HepG2 (cell line): ENCODE measurements around the gene ZNFX1. TPM values are rescaled to one million over a fixed set of nuclear protein-coding genes. Genes with fewer than 3 reads are reported as not detected.

Experiments used
- ASH2L ChIP-seq: fragments of 300-600, 200-600 bp; sonication (generic); IDR thresholded peaks from 2 replicates; pipeline ENCODE4 v1.7.0; 2017; ENCODE audit warnings: low read depth, mild to moderate bottlenecking, moderate library complexity, mixed read lengths, low read length; ENCODE audit not compliant: insufficient read length
- ATF1 ChIP-seq: IDR thresholded peaks from 2 replicates; pipeline ENCODE4 v1.6.1; 2016; ENCODE audit warnings: mild to moderate bottlenecking, control low read depth
- ATRX ChIP-seq: sonication (generic); formaldehyde crosslinking; IDR thresholded peaks from 2 replicates; pipeline ENCODE4 v1.4.0; 2020; ENCODE audit warnings: missing genetic modification reagents, borderline replicate concordance
- HIVEP1 ChIP-seq: sonication (generic); formaldehyde crosslinking; IDR thresholded peaks from 2 replicates; pipeline ENCODE4 v1.4.0; 2020; ENCODE audit warnings: mild to moderate bottlenecking, missing genetic modification reagents
- MIER3 ChIP-seq: IDR thresholded peaks from 2 replicates; pipeline ENCODE4 v1.6.1; 2016; ENCODE audit warnings: missing compliant biosample characterization, borderline replicate concordance
- ZNF160 ChIP-seq: sonication (generic); formaldehyde crosslinking; IDR thresholded peaks from 2 replicates; pipeline ENCODE4 v1.8.0; 2022; ENCODE audit warnings: mild to moderate bottlenecking, inconsistent platforms, missing genetic modification reagents
- polyA plus RNA-seq, 8 experiments: library from polyadenylated mRNA; depleted of rRNA in 3 of 8; stranded (reverse) in 7 of 8; unstranded in 1 of 8; fragments of >200 nt; fragmentation: Illumina TruSeq in 4 of 8; extraction: Trizol in 4 of 8; gene quantifications; 2 replicates each; pipeline versions ENCODE4 v1.2.1 to v1.2.3, GENCODE V29; 2011 to 2016; ENCODE audit warnings: low read depth in 4 of 8, missing spikeins in 1 of 8, mixed read lengths in 1 of 8; ENCODE audit not compliant: insufficient read depth in 1 of 8
- total RNA-seq, 5 experiments: library from RNA; depleted of rRNA; stranded (reverse); fragments of >200 nt; fragmentation: Illumina TruSeq; extraction: Trizol; gene quantifications; 2 replicates each; pipeline ENCODE4 v1.2.3, GENCODE V29; 2016; ENCODE audit warnings: low read depth in 1 of 5
- TF ChIP-seq, protein P1 (sequence below), 2 experiments: sonication (generic) in 1 of 2; formaldehyde crosslinking in 1 of 2; IDR thresholded peaks; 2 replicates each; pipeline versions ENCODE4 v1.4.0 to v1.6.1; 2018 to 2020; ENCODE audit warnings: missing genetic modification reagents in 2 of 2, borderline replicate concordance in 1 of 2, low read depth in 1 of 2, mild to moderate bottlenecking in 1 of 2, missing biosample characterization in 1 of 2
- TF ChIP-seq, protein P2 (sequence below): sonication (generic); formaldehyde crosslinking; IDR thresholded peaks from 2 replicates; pipeline ENCODE4 v1.8.1; 2022; ENCODE audit warnings: mild to moderate bottlenecking, missing genetic modification reagents
- TF ChIP-seq, protein P3 (sequence below): IDR thresholded peaks from 2 replicates; pipeline ENCODE4 v1.6.1; 2016; ENCODE audit warnings: missing compliant biosample characterization, missing genetic modification reagents, borderline replicate concordance
- TF ChIP-seq, protein P4 (sequence below): sonication (generic); formaldehyde crosslinking; IDR thresholded peaks from 2 replicates; pipeline ENCODE4 v1.5.0; 2020; ENCODE audit warnings: mild to moderate bottlenecking, missing genetic modification reagents
- TF ChIP-seq, protein P5 (sequence below): sonication (generic); formaldehyde crosslinking; IDR thresholded peaks from 2 replicates; pipeline ENCODE4 v1.4.0; 2020; ENCODE audit warnings: mild to moderate bottlenecking, missing genetic modification reagents
- TF ChIP-seq, protein P6 (sequence below): sonication (generic); formaldehyde crosslinking; IDR thresholded peaks from 2 replicates; pipeline ENCODE4 v1.8.0; 2022; ENCODE audit warnings: mild to moderate bottlenecking, missing genetic modification reagents, moderate library complexity
- TF ChIP-seq, protein P7 (sequence below): sonication (generic); formaldehyde crosslinking; IDR thresholded peaks from 2 replicates; pipeline ENCODE4 v1.8.0; 2022; ENCODE audit warnings: missing genetic modification reagents, mild to moderate bottlenecking, moderate library complexity, borderline replicate concordance
- TF ChIP-seq, protein P8 (sequence below): sonication (generic); formaldehyde crosslinking; IDR thresholded peaks from 2 replicates; pipeline ENCODE4 v1.8.0; 2022; ENCODE audit warnings: mild to moderate bottlenecking, missing genetic modification reagents

ZNFX1 gene
- total and polyA plus RNA-seq, 2 of the 13 experiments (the other 11 are each of a cell fraction or from before 2014, with no cell fraction given) = 2.9 to 11.1 TPM

DNA sequence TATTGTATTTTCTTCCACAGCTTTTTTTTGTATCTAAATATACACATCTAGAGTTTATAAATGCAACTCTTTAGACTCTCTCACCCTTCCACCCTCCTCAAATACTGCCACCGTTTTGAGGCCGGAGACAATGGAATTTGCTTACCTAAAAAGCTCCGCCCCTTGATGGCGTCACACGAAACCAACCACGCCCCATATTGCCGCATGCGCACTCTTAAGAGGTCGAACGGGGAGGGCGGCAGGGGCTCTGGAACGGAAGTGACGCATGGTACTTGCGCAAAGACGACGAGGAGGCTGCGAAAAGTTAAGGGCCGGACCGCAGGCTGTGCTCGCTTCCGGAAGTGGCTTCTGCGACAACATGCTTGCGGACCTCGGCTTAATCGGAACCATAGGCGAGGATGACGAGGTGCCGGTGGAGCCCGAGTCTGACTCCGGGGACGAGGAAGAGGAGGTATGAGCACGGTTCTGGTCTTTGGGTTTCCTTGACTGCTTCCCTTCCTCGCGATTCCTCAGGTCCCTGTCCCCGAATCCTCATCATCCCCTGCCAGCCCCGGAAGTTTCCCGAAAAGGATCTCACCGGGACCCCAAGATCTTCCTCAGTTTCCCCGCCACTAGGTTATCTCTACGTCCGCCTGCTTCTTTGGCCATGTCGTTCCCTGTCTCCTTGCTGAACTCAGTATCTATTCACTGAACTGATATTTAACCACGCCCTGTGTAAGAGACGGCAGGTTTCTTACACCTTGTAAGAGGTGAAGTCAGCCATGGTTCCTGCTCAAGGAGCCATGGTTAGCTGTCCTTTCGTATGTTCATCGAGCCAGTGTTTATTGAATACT, 58.5 kb downstream of the ZNFX1 start, which contains the start of gene DDX27 (continued):
- TF ChIP-seq, protein P1, sequence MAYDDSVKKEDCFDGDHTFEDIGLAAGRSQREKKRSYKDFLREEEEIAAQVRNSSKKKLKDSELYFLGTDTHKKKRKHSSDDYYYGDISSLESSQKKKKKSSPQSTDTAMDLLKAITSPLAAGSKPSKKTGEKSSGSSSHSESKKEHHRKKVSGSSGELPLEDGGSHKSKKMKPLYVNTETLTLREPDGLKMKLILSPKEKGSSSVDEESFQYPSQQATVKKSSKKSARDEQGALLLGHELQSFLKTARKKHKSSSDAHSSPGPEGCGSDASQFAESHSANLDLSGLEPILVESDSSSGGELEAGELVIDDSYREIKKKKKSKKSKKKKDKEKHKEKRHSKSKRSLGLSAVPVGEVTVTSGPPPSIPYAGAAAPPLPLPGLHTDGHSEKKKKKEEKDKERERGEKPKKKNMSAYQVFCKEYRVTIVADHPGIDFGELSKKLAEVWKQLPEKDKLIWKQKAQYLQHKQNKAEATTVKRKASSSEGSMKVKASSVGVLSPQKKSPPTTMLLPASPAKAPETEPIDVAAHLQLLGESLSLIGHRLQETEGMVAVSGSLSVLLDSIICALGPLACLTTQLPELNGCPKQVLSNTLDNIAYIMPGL (CRISPR knock-in tag; IDR thresholded peaks at IDR 0.05; ENCODE audit: borderline replicate concordance in 1 of 2, low read depth in 1 of 2) = peak; percentile 78 to 88; a peak in 3 of 4 replicates
- TF ChIP-seq, protein P2, sequence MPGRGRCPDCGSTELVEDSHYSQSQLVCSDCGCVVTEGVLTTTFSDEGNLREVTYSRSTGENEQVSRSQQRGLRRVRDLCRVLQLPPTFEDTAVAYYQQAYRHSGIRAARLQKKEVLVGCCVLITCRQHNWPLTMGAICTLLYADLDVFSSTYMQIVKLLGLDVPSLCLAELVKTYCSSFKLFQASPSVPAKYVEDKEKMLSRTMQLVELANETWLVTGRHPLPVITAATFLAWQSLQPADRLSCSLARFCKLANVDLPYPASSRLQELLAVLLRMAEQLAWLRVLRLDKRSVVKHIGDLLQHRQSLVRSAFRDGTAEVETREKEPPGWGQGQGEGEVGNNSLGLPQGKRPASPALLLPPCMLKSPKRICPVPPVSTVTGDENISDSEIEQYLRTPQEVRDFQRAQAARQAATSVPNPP (CRISPR knock-in tag) = no peak
- TF ChIP-seq, protein P3, sequence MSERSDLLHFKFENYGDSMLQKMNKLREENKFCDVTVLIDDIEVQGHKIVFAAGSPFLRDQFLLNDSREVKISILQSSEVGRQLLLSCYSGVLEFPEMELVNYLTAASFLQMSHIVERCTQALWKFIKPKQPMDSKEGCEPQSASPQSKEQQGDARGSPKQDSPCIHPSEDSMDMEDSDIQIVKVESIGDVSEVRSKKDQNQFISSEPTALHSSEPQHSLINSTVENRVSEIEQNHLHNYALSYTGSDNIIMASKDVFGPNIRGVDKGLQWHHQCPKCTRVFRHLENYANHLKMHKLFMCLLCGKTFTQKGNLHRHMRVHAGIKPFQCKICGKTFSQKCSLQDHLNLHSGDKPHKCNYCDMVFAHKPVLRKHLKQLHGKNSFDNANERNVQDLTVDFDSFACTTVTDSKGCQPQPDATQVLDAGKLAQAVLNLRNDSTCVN (CRISPR knock-in tag) = peak; percentile 81
- TF ChIP-seq, protein P4, sequence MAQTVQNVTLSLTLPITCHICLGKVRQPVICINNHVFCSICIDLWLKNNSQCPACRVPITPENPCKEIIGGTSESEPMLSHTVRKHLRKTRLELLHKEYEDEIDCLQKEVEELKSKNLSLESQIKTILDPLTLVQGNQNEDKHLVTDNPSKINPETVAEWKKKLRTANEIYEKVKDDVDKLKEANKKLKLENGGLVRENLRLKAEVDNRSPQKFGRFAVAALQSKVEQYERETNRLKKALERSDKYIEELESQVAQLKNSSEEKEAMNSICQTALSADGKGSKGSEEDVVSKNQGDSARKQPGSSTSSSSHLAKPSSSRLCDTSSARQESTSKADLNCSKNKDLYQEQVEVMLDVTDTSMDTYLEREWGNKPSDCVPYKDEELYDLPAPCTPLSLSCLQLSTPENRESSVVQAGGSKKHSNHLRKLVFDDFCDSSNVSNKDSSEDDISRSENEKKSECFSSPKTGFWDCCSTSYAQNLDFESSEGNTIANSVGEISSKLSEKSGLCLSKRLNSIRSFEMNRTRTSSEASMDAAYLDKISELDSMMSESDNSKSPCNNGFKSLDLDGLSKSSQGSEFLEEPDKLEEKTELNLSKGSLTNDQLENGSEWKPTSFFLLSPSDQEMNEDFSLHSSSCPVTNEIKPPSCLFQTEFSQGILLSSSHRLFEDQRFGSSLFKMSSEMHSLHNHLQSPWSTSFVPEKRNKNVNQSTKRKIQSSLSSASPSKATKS = 0 out of 2 replicates have a peak, but pooled peaks have one; percentile 58
- no peak; the same call in 1 of the 2 replicates for TF ChIP-seq HIVEP1 (CRISPR knock-in tag)
- peak; percentile 47; the same call in 1 of the 2 replicates for TF ChIP-seq ZNF160 (CRISPR knock-in tag)
- TF ChIP-seq ATRX = no peak
- peak; percentile 91 for TF ChIP-seq ASH2L
- TF ChIP-seq, protein P5, sequence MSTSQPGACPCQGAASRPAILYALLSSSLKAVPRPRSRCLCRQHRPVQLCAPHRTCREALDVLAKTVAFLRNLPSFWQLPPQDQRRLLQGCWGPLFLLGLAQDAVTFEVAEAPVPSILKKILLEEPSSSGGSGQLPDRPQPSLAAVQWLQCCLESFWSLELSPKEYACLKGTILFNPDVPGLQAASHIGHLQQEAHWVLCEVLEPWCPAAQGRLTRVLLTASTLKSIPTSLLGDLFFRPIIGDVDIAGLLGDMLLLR (CRISPR knock-in tag) = no peak; the same call in none of the 2 replicates
- TF ChIP-seq, protein P6, sequence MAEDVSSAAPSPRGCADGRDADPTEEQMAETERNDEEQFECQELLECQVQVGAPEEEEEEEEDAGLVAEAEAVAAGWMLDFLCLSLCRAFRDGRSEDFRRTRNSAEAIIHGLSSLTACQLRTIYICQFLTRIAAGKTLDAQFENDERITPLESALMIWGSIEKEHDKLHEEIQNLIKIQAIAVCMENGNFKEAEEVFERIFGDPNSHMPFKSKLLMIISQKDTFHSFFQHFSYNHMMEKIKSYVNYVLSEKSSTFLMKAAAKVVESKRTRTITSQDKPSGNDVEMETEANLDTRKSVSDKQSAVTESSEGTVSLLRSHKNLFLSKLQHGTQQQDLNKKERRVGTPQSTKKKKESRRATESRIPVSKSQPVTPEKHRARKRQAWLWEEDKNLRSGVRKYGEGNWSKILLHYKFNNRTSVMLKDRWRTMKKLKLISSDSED (CRISPR knock-in tag) = 0 out of 2 replicates have a peak, but pooled peaks have one; percentile 41
- peak; percentile 94 for TF ChIP-seq ATF1
- TF ChIP-seq, protein P7, sequence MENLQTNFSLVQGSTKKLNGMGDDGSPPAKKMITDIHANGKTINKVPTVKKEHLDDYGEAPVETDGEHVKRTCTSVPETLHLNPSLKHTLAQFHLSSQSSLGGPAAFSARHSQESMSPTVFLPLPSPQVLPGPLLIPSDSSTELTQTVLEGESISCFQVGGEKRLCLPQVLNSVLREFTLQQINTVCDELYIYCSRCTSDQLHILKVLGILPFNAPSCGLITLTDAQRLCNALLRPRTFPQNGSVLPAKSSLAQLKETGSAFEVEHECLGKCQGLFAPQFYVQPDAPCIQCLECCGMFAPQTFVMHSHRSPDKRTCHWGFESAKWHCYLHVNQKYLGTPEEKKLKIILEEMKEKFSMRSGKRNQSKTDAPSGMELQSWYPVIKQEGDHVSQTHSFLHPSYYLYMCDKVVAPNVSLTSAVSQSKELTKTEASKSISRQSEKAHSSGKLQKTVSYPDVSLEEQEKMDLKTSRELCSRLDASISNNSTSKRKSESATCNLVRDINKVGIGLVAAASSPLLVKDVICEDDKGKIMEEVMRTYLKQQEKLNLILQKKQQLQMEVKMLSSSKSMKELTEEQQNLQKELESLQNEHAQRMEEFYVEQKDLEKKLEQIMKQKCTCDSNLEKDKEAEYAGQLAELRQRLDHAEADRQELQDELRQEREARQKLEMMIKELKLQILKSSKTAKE (CRISPR knock-in tag) = no peak
- TF ChIP-seq, protein P8, sequence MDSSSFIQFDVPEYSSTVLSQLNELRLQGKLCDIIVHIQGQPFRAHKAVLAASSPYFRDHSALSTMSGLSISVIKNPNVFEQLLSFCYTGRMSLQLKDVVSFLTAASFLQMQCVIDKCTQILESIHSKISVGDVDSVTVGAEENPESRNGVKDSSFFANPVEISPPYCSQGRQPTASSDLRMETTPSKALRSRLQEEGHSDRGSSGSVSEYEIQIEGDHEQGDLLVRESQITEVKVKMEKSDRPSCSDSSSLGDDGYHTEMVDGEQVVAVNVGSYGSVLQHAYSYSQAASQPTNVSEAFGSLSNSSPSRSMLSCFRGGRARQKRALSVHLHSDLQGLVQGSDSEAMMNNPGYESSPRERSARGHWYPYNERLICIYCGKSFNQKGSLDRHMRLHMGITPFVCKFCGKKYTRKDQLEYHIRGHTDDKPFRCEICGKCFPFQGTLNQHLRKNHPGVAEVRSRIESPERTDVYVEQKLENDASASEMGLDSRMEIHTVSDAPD (CRISPR knock-in tag) = no peak; the same call in 1 of the 2 replicates
- TF ChIP-seq MIER3 (CRISPR knock-in tag) = peak; percentile 96
